ENCODE measurements around the gene IL1RL1.
A peak's percentile ranks its signal among the peaks of the same experiment; 100 is the strongest.

The IL1RL1 gene

GRCh38 chr2:102335871-102336366, 24.6 kb downstream of the IL1RL1 start:
- FAIRE-seq (no peak), DNase-seq (ENCODE audit: low spot score) (no peak)

GRCh38 chr2:102336502-102336945, 25.2 kb downstream of the IL1RL1 start:
- no peak for FAIRE-seq
- no peak for DNase-seq (ENCODE audit: low spot score)

GRCh38 chr2:102337012-102337411, 25.6 kb downstream of the IL1RL1 start:
- FAIRE-seq, result no peak
- DNase-seq (ENCODE audit: low spot score), result no peak

GRCh38 chr2:102337481-102338386, 26.4 kb downstream of the IL1RL1 start:
- DNase-seq (ENCODE audit: low spot score), result no peak
- FAIRE-seq, result no peak

- DNase-seq (ENCODE audit: low spot score) (no peak), FAIRE-seq (no peak)
Measured at GRCh38 chr2:102340778-102341177, 29.4 kb downstream of the IL1RL1 start.

GRCh38 chr2:102342888-102343287, 31.5 kb downstream of the IL1RL1 start:
- no peak for FAIRE-seq
- DNase-seq (ENCODE audit: low spot score), result no peak

GRCh38 chr2:102344397-102344796, 33.0 kb downstream of the IL1RL1 start:
- FAIRE-seq (no peak), DNase-seq (ENCODE audit: low spot score) (no peak)

GRCh38 chr2:102345329-102345920, 34.1 kb downstream of the IL1RL1 start:
- DNase-seq (ENCODE audit: low spot score) (no peak), FAIRE-seq (no peak)

GRCh38 chr2:102346381-102347130, 35.2 kb downstream of the IL1RL1 start:
- DNase-seq (ENCODE audit: low spot score) (no peak), FAIRE-seq (no peak)

- FAIRE-seq, result no peak
- no peak for DNase-seq (ENCODE audit: low spot score)
Measured at GRCh38 chr2:102350137-102350793, 38.9 kb downstream of the IL1RL1 start.

GRCh38 chr2:102355526-102356380, 44.4 kb downstream of the IL1RL1 start, which contains the start of gene IL18R1:
TSS of gene IL18R1 (plus strand) at chr2:102355796. CDS start at chr2:102362661, 6,865 bp downstream.
- FAIRE-seq, result no peak
- DNase-seq (ENCODE audit: low spot score), result peak; percentile 53

GRCh38 chr2:102356381-102356712, 45.0 kb downstream of the IL1RL1 start:
- no peak for FAIRE-seq

GRCh38 chr2:102356741-102357140, 45.4 kb downstream of the IL1RL1 start:
- FAIRE-seq, result no peak
- DNase-seq (ENCODE audit: low spot score), result no peak

More at GRCh38 chr2:102356381-102356712, 45.0 kb downstream of the IL1RL1 start:
- DNase-seq (ENCODE audit: low spot score), result no peak

GRCh38 chr2:102357937-102358336, 46.6 kb downstream of the IL1RL1 start:
- DNase-seq (ENCODE audit: low spot score) (no peak), FAIRE-seq (no peak)

GRCh38 chr2:102358496-102358895, 47.1 kb downstream of the IL1RL1 start:
- no peak for DNase-seq (ENCODE audit: low spot score)
- FAIRE-seq, result no peak

GRCh38 chr2:102359527-102359926, 48.2 kb downstream of the IL1RL1 start:
- no peak for DNase-seq (ENCODE audit: low spot score)
- FAIRE-seq, result no peak

- DNase-seq (ENCODE audit: low spot score), result no peak
- no peak for FAIRE-seq
Measured at GRCh38 chr2:102361632-102362241, 50.4 kb downstream of the IL1RL1 start.

- DNase-seq (ENCODE audit: low spot score), result no peak
- no peak for FAIRE-seq
Measured at GRCh38 chr2:102365763-102366162, 54.4 kb downstream of the IL1RL1 start.

GRCh38 chr2:102366406-102367112, 55.2 kb downstream of the IL1RL1 start:
- DNase-seq (ENCODE audit: low spot score) (no peak), FAIRE-seq (no peak)

All from RCC 7860 (cell line).